ENCODE measurements around the gene VPREB1. TPM values are rescaled to one million over a fixed set of nuclear protein-coding genes. Genes with fewer than 3 reads are reported as not detected.

The VPREB1 gene
- not detected in 5 replicates for total RNA-seq (2022; extraction: Qiagen RNA extraction; ENCODE audit: low read depth)

GRCh38 chr22:22244316-22245250 lies at the start of gene VPREB1:
VPREB1 (plus strand) TSS chr22:22244786; CDS start chr22:22244814, 28 bp downstream.

